NCI-H226 (cell line): ENCODE measurements around the gene DDX6.
"Not testable (repeated sequence)": the region's sequence is repeated elsewhere in the genome, so short reads cannot be mapped to it uniquely, and the experiment has no call there.

Experiments
- DNase-seq: peaks from one replicate; pipeline ENCODE4 v3.0.0-alpha.2; 2015

DDX6 gene

DNA sequence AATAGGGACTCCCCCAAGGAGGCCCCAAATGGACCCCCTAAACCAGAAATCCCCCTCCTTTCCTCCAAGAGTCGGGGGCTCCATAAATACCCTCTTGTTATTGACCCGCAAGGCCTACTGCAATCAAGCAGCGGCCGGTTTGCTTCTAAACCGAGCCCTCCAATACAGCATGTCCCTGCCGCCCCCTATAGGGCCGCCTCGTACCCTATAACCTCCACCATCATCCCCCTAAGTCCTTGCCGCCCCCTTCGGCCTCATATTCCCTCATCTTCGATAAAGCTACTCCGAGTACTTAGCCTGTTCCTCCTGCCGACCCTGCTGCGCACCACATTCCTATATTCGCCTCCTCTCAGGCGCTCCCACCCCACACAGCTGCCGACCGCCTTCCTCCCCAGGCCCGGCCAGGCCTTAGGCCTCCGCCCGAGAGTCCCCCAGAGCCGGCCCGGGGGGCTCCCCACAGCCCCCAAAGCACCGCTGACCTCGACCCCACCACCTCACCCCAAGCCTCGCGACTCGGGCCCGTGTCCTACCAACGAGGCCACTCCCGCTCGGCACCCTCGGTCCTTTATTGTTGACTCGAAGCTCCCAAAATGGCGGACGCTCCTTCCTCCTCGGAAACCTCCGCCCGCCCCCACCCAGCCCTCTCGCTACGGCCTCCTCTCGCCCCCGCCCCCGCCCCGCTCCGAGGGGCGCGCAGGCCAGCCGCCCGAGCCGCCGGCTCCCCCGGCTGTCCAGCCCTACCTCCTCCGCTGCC is 430 bp downstream of the DDX6 start:
- DNase-seq = peak; percentile 20

GRCh38 chr11:118789501-118790356 is 1.2 kb downstream of the DDX6 start:
- no peak for DNase-seq

DNA sequence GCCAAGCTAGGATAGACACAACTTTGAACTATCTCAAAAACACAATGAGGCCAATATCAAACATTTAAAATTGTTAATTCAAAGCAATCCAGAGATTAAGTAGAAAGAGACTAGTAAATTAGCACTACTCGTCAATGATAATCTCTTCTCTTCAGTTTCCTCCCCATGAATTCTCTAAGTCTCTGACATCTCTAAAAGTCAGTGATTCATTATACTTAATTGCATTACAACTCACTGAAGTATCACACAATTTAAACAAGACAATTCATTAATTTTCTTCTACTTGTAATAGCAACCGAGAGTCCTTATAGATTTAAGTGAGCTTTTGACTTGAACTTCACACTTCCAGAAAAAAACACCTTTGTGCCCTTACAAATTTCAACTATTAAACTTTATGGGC is 4.3 kb downstream of the DDX6 start:
- DNase-seq = no peak

GRCh38 chr11:118785362-118785761 is 5.6 kb downstream of the DDX6 start:
- DNase-seq = peak; percentile 24

DNA sequence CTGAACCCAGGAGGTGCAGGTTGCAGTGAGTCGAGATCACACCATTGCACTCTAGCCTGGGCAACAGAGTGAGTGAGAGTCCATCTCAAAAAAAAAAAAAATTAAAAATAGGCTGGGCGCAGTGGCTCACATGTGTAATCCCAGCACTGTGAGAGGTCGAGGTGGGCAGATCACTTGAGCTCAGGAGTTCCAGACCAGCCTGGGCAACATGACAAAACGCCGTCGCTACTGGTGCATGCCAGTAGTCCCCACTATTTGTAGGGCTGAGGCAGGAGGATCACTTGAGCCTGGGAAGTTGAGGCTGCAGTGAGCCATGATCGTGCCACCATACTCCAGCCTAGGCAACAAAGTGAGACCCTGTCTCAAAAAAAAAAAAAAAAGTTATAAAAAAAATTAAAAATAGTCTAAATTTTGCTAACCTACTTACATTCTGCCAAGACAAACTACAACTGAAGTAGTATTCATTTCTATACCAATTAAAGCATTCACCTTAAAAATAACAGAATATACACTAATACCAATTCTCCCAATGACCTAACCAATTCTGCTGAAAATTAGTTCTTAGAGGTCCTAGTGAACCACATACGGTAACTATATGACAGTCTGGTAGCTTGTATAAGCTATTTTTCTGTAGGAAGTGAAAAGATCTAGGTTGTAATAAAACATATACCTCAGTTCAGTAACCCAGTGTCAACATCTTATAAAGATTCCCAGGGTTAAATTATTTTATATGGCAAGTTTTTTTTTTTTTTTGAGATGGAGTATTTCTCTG is 7.1 kb downstream of the DDX6 start:
- DNase-seq = no peak

- DNase-seq = not testable (repeated sequence)
Observed at GRCh38 chr11:118783324-118783723, 7.6 kb downstream of the DDX6 start.

- DNase-seq = no peak
Observed at GRCh38 chr11:118778898-118779297, 12.1 kb downstream of the DDX6 start.

- DNase-seq = no peak
Observed at GRCh38 chr11:118774032-118774431, 16.9 kb downstream of the DDX6 start.

- no peak for DNase-seq
Observed at GRCh38 chr11:118771547-118772288, 19.2 kb downstream of the DDX6 start.

DNA sequence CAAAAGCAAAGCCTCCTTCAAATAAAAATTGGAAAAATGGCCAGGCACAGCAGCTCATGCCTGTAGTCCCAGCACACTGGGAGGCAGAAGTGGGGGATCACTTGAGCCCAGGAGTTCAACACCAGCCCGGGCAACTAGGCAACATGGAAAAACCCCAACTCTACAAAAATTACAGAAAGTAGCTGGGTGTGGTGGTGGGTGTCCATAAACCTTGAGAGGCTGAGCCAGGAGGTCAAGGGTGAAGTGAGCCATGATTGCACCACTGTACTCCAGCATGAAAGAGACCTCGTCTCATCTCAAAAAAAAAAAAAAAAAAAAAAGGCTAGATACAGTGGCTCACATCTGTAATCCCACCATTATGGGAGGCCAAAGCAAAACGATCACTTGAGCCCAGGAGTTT is 22.3 kb downstream of the DDX6 start:
- DNase-seq = no peak

GRCh38 chr11:118766035-118766434 is 24.9 kb downstream of the DDX6 start:
- no peak for DNase-seq

GRCh38 chr11:118765095-118765691 is 25.8 kb downstream of the DDX6 start:
- not testable (repeated sequence) for DNase-seq

GRCh38 chr11:118763041-118763440 is 27.9 kb downstream of the DDX6 start:
- no peak for DNase-seq

DNA sequence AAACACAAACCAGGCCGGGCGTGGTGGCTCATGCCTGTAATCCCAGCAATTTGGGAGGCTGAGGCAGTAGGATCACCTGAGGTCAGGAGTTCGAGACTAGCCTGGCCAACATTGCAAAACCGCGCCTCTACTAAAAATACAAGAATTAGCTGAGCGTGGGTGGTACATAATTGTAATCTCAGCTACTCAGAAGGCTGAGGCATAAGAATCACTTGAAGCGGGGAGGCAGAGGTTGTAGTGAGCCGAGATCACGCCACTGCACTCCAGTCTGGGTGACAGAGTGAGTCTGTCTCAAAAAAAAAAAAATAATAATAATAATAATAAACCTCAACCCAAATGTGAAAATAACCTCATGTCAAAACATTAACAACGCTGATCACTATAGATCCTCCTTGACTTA is 29.0 kb downstream of the DDX6 start:
- not testable (repeated sequence) for DNase-seq

GRCh38 chr11:118757876-118758399 is 33.0 kb downstream of the DDX6 start:
- no peak for DNase-seq

DNA sequence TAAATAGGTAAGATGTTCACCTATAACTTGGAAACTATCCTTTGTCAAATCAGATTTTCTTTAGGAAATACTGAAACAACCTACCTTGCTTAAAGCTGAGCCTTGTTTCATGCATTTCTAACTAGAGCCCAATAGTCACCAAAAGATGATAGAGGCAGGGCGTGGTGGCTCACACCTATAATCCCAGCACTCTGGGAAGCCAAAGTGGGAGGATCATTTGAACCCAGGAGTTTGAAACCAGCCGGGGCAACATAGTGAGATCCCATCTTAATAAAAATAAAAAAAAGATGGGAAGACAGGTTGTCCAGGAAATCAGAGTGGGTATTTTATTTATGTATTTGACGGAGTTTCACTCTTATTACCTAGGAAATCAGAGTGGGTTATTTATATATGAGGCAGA is 38.3 kb downstream of the DDX6 start:
- no peak for DNase-seq

DNA sequence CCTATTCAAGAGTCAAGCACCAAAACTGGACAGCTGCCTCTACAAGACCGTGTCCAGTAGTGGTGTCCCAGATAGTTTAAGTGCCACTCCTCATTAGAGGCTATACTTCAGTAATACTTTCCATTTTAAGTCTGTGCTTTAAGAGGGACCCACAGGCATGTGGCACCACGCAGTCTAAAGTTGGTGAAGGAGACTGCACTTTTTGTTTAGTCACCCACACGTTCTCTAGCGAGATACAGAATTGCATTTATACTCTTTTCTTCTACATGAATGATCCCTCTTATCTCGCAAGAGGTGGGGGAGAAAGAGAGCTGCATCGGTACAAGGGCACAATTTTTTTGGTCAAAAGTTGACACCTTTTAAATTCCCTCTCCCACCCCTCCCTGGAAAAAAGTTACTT is 41.5 kb downstream of the DDX6 start:
- no peak for DNase-seq

DNA sequence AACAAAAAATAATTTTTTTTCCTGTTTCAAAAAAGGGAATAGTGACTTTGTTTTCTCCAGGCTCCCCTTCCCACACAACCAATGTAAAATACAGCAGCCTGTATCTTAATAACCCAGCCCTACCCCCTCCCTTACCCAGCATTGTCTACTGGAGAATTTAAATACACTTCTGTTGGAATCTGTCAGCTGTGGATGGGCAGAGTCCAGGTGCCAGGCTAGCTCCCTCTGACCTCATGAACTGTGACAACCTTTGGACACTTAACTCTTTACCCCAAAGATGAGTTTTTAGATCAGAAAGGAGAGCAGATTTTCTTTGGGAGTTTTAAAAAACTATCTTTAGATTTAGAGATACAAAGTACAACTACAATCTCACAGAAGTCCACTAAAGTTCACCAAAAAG is 42.9 kb downstream of the DDX6 start:
- no peak for DNase-seq

- DNase-seq = no peak
Observed at GRCh38 chr11:118746988-118747585, 43.9 kb downstream of the DDX6 start.

DNA sequence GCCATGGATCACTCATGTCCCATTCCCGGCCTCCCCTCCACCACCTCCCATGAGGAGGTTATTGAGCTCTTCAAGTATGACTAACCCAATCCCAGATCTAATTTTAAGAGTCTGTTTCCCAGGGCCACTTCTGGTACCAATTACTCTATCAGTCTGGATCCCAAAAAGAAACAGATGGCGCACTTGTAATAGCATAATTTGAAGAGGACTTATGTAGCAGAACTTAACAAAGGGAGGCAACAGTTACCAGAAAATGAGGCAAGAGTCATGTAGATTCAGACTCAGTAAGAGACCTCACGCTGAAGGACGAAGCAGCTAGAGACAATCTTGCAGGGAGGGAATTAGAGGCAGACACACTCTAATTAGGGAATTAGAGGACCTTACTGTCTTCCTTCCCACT is 46.9 kb downstream of the DDX6 start:
- DNase-seq = no peak

GRCh38 chr11:118742304-118742703 is 48.7 kb downstream of the DDX6 start:
- no peak for DNase-seq

DNA sequence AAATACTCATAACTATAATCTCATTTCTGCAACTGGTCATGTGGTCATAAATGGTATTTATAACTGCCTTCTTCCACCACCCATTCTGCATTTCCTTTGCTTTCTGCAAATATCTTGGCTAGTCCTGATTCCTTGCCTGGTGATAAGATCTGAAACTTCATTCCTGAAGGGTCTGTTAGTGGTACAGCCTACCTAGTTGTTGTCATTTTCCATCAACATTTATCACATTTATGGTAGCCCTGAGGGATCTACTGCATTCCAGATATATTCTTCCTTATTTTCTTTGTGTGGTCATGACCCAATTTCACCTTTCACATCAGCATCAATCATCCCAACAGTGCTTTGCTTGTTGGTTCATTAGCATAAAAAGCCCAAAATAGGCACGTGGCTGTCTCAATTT is 50.1 kb downstream of the DDX6 start:
- no peak for DNase-seq
